ENCODE results near the gene ABCC11. TPM values are rescaled to one million over a fixed set of nuclear protein-coding genes. Genes with fewer than 3 reads are reported as not detected.

Gene ABCC11
- total and polyA plus RNA-seq, 2 of the 13 experiments (the other 11 are each of a cell fraction or from before 2014, with no cell fraction given), result 1.0 to 1.4 TPM

GRCh38 chr16:48117217-48118105 lies 129.9 kb downstream of the ABCC11 start:
- DNase-seq (ENCODE audit: low spot score) (peak; percentile 81), ATAC-seq (peak; percentile 95), FAIRE-seq (peak; percentile 94)
- WGBS (ENCODE audit: low lambda C conversion rate), result 33% methylated on average over 20 of the region's 22 CpGs
- Histone ChIP-seq H3K4me1 (ENCODE audit: insufficient read depth, low read length) (peaks cover 9% of the 10 kb centered on the region), H3K36me3 (replicated peaks in 1 of 2; ENCODE audit: control insufficient read depth in 1 of 2, insufficient read depth in 2 of 2, low read length in 2 of 2) (no peaks in the 10 kb centered on the region), H3K27ac (ENCODE audit: extremely low read length, insufficient read depth, low read length) (no peak overlapping the region), H3K4me2 (ENCODE audit: low read depth, low read length) (peak overlapping the region; percentile 36), H3K4me3 (replicated peaks in 1 of 3; ENCODE audit: insufficient read depth in 1 of 3, low read depth in 2 of 3, low read length in 3 of 3) (no peak overlapping the region), H3K79me2 (ENCODE audit: insufficient read depth, low read length) (no peaks in the 10 kb centered on the region), H2AFZ (ENCODE audit: low read length) (no peak overlapping the region), H4K20me1 (ENCODE audit: insufficient read depth, low read length) (no peaks in the 10 kb centered on the region), H3K27me3 (ENCODE audit: control insufficient read depth in 1 of 2, insufficient read depth in 2 of 2, low read length in 2 of 2) (peaks cover 0 to 36% of the 10 kb centered on the region in 2 experiments; a peak in 3 of 5 replicates), H3K9me3 (ENCODE audit: low read length) (no peaks in the 10 kb centered on the region), H3K9ac (ENCODE audit: insufficient read depth, low read depth, low read length) (no peak overlapping the region)
- ChIA-PET POLR2A (no interaction called here), CTCF (ENCODE audit: low intra/inter-chr PET ratio, low total read pairs) (interaction anchor here (1.6 to 2.5 kb wide), 4 partner anchors 39 to 976 kb away, joined by 7 to 16 read pairs (median 12); partner anchors contain the start of genes ABCC12 and NETO2)
- in situ Hi-C loops (cut with HindIII; ENCODE audit: extremely low pct_ligation_motif_present, low pct_unique_long_range_greater_than_20kb), result loop anchor here (5.0 kb wide), 1 partner anchor 980 kb away; no protein-coding TSS in a partner anchor
- no TSS peak for BruUV-seq (replicated peaks)
- intact Hi-C loops (cut with micrococcal nuclease; ENCODE audit: unreplicated experiment), result loop anchor here (1.0 kb wide), 2 partner anchors 45 to 976 kb away; no protein-coding TSS in a partner anchor
- TF ChIP-seq ZNF331 (CRISPR knock-in tag; IDR thresholded peaks at IDR 0.05), result peak; percentile 37; the same call in 1 of the 2 replicates
- TF ChIP-seq HOXA5 (CRISPR knock-in tag; IDR thresholded peaks at IDR 0.05), result 0 out of 2 replicates have a peak, but pooled peaks have one; percentile 22
- TF ChIP-seq HOXD1 (CRISPR knock-in tag; IDR thresholded peaks at IDR 0.05), result no peak
- TF ChIP-seq ZNF605 (CRISPR knock-in tag; IDR thresholded peaks at IDR 0.05), result 0 out of 2 replicates have a peak, but pooled peaks have one; percentile 20
- 0 out of 2 replicates have a peak, but pooled peaks have one; percentile 41 for TF ChIP-seq ZC3H4 (CRISPR knock-in tag; IDR thresholded peaks at IDR 0.05; ENCODE audit: borderline replicate concordance)
- TF ChIP-seq ZMYM4 (CRISPR knock-in tag; IDR thresholded peaks at IDR 0.05), result peak; percentile 50; the same call in 1 of the 2 replicates
- no peak for TF ChIP-seq CREB3 (CRISPR knock-in tag; IDR thresholded peaks at IDR 0.05)
- peak; percentile 81 for TF ChIP-seq ZBTB7B (CRISPR knock-in tag; IDR thresholded peaks at IDR 0.05)
- TF ChIP-seq ZNF20 (CRISPR knock-in tag; IDR thresholded peaks at IDR 0.05), result no peak
- peak; percentile 63; the same call in 1 of the 2 replicates for TF ChIP-seq ZFP91 (CRISPR knock-in tag; IDR thresholded peaks at IDR 0.05; ENCODE audit: borderline replicate concordance)
- no peak for TF ChIP-seq CSRNP1 (CRISPR knock-in tag; IDR thresholded peaks at IDR 0.05)
- TF ChIP-seq RAD21 (CRISPR knock-in tag; IDR thresholded peaks at IDR 0.05), result peak; percentile 90
- TF ChIP-seq RBM39 (IDR thresholded peaks at IDR 0.05; ENCODE audit: low read depth, low read length, poor library complexity, severe bottlenecking), result peak; percentile 64
- no peak for TF ChIP-seq KDM1A (CRISPR knock-in tag; IDR thresholded peaks at IDR 0.05)
- no peak for TF ChIP-seq SIX1 (CRISPR knock-in tag; IDR thresholded peaks at IDR 0.05; ENCODE audit: borderline replicate concordance)
- TF ChIP-seq ATF3 (CRISPR knock-in tag; IDR thresholded peaks at IDR 0.05), result 0 out of 2 replicates have a peak, but pooled peaks have one; percentile 18
- peak; percentile 65 for TF ChIP-seq ZNF280B (CRISPR knock-in tag; IDR thresholded peaks at IDR 0.05; ENCODE audit: borderline replicate concordance)

Data from HepG2 (cell line).